ENCODE measurements around the gene PDSS2.

- TF ChIP-seq CTCF (IDR thresholded peaks at IDR 0.05) = no peak
- no peak for TF ChIP-seq EZH2 (IDR thresholded peaks at IDR 0.05; ENCODE audit: borderline replicate concordance, insufficient read depth, low read depth, low read length, poor library complexity, severe bottlenecking)
These were observed 793 bp upstream of the PDSS2 start for GRCh38 chr6:107460083-107460631.

Data from B cell (primary cell).